Sigmoid colon (tissue), 7 donors: ENCODE data around the gene GDPD5. TPM values are rescaled to one million over a fixed set of nuclear protein-coding genes. Genes with fewer than 3 reads are reported as not detected.
A peak's percentile ranks its signal among the peaks of the same experiment; 100 is the strongest.

Source experiments
- DNase-seq: peaks from one replicate; pipeline ENCODE4 v3.0.0-alpha.2; 2019
- H3K27ac ChIP-seq, 4 donors: fragments of 200-600 bp; sonication (generic); one replicate each; pipeline ENCODE4 v1.5.1; 2016 to 2019; ENCODE audit warnings: mild to moderate bottlenecking in 1 of 4
- H3K27me3 ChIP-seq, 3 donors: fragments of 200-600 bp; sonication (generic); one replicate each; pipeline ENCODE4 v1.5.1; 2019; ENCODE audit warnings: mild to moderate bottlenecking in 1 of 3
- H3K36me3 ChIP-seq, 4 donors: fragments of 200-600 bp; sonication (generic); one replicate each; pipeline ENCODE4 v1.5.1; 2016 to 2019
- H3K4me1 ChIP-seq, 4 donors: fragments of 200-600 bp; sonication (generic); one replicate each; pipeline ENCODE4 v1.5.1; 2017 to 2019
- H3K4me3 ChIP-seq, 4 donors: fragments of 200-600 bp; sonication (generic); one replicate each; pipeline ENCODE4 v1.5.1; 2017 to 2019; ENCODE audit warnings: mild to moderate bottlenecking in 2 of 4, moderate library complexity in 1 of 4
- H3K9me3 ChIP-seq, 4 donors: fragments of 200-600 bp in 3 of 4; sonication (generic) in 3 of 4; one replicate each; pipeline versions ENCODE4 v1.5.1 to v1.6.1; 2013 to 2019
- EP300 ChIP-seq, 4 donors: sonication (generic); formaldehyde crosslinking; IDR thresholded peaks; one replicate each; pipeline ENCODE4 v1.6.1; 2017; ENCODE audit warnings: antibody characterized with exemption in 4 of 4
- POLR2A ChIP-seq, 2 donors: fragments of 450-650 bp; IDR thresholded peaks; one replicate each; pipeline ENCODE4 v1.6.1; 2016; ENCODE audit warnings: antibody characterized with exemption in 2 of 2, mild to moderate bottlenecking in 2 of 2, moderate library complexity in 2 of 2
- POLR2AphosphoS5 ChIP-seq, 4 donors: sonication (generic); formaldehyde crosslinking; IDR thresholded peaks; one replicate each; pipeline ENCODE4 v1.6.1; 2017; ENCODE audit warnings: antibody characterized with exemption in 4 of 4
- WGBS, 2 donors: extraction: QIAGEN DNeasy Blood & Tissue Kit; methylation state at CpG; one replicate each; pipeline ENCODE4 v1.1.7; 2013; 5-methylcytosine and 5-hydroxymethylcytosine counted together
- intact Hi-C: fragments of 100-400 bp; cut with DNase I; formaldehyde crosslinking; loops from one replicate; pipeline ENCODE4 v1.15.1; 2023
- polyA plus RNA-seq, 3 donors: library from polyadenylated mRNA; stranded (reverse); fragments of 200-250 nt; gene quantifications; one replicate each; pipeline ENCODE4 v1.2.3, GENCODE V29; 2013
- total RNA-seq, 4 donors: library from RNA; depleted of rRNA; stranded (reverse); fragments of >200 nt; gene quantifications; one replicate each; pipeline ENCODE4 v1.1.0, GENCODE V29; 2016
- TF ChIP-seq, protein P1 (sequence below), 4 experiments: fragments of 450-650 bp in 3 of 4; fragments of 200-600 bp in 1 of 4; IDR thresholded peaks; one replicate each; pipeline ENCODE4 v1.5.1; 2016 to 2019; ENCODE audit warnings: antibody characterized with exemption in 4 of 4, mild to moderate bottlenecking in 3 of 4, moderate library complexity in 2 of 4
- donor health status: healthy with polysubstance abuse.
- donor health status: Bipolar disorder and iron deficiency.
- donor health status: healthy.

The GDPD5 gene
- total and polyA plus RNA-seq, 7 donors = 2.4 to 8.1 (median 5.8) TPM; not detected in 1

DNA sequence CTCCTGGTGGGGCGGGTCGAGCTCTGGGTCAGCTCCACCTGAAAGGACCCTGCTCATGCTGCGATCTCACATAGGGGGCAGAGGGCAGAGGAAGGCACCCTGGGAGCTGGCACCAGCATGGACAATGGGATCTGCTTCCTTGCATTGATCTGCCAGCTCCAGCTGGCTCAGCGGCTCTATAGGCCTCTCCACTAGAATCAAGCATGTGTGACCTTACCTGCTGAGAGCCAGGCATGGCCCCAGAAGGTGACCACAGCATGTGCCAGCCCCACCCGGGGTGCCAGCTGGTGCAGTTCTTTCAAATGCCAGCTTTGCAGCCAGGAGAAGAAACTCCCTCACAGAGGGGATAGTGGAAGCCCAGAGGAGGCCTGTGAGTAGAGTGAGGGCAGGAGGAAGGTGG is 70.8 kb downstream of the GDPD5 start:
- TF ChIP-seq POLR2AphosphoS5 (IDR thresholded peaks at IDR 0.05) (no peak), POLR2A (IDR thresholded peaks at IDR 0.05) (no peak), EP300 (IDR thresholded peaks at IDR 0.05) (no peak)
- TF ChIP-seq, protein P1, sequence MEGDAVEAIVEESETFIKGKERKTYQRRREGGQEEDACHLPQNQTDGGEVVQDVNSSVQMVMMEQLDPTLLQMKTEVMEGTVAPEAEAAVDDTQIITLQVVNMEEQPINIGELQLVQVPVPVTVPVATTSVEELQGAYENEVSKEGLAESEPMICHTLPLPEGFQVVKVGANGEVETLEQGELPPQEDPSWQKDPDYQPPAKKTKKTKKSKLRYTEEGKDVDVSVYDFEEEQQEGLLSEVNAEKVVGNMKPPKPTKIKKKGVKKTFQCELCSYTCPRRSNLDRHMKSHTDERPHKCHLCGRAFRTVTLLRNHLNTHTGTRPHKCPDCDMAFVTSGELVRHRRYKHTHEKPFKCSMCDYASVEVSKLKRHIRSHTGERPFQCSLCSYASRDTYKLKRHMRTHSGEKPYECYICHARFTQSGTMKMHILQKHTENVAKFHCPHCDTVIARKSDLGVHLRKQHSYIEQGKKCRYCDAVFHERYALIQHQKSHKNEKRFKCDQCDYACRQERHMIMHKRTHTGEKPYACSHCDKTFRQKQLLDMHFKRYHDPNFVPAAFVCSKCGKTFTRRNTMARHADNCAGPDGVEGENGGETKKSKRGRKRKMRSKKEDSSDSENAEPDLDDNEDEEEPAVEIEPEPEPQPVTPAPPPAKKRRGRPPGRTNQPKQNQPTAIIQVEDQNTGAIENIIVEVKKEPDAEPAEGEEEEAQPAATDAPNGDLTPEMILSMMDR (IDR thresholded peaks at IDR 0.05) = no peak
- H3K4me1 ChIP-seq = peaks cover 0 to 10% (median 0%) of the 10 kb centered on the region in 4 donors
- no peaks in the 10 kb centered on the region for H3K27me3 ChIP-seq
- H3K9me3 ChIP-seq = no peaks in the 10 kb centered on the region
- intact Hi-C loops = no loop called here
- H3K4me3 ChIP-seq = no peak overlapping the region
- H3K36me3 ChIP-seq = no peaks in the 10 kb centered on the region
- no peak for DNase-seq
- no peak overlapping the region for H3K27ac ChIP-seq
- 69 to 84% methylated on average over 5 of the region's 5 CpGs for WGBS, 2 donors

DNA sequence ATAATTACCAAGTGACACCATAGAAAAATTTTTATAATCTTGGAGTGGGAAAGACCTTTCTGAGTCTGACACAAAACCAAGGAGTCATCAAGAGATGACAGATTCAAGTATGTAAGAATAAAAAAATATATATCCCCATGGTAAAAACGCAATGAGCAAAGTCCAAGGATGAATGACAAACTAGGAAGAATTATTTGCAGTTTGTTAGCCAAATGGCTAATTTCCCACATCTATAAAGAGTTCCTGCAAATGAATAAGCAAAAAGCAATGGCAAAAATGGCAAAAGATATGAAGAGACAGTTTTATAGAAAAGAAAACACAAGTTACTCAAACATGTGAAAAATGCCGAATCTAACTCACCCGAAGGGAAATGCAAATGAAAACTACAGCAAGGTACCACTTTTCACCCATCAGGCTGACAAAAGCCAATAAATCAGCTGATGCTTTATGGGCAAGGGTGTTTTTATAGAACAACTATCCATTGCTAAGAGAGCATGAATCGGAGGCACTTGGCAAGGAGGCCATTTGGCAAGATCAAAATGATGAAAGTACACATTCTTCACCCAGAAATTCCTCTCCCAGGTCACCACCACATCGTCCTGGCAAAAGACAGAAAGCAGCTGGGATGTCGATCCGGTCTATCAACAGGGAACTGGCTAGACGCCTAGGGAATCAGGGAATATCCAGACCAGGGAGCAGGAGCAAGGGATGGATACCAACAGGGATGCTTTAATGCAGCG is 71.7 kb downstream of the GDPD5 start:
- Histone ChIP-seq H3K36me3 (no peaks in the 10 kb centered on the region), H3K4me3 (no peak overlapping the region), H3K27me3 (no peaks in the 10 kb centered on the region), H3K9me3 (no peaks in the 10 kb centered on the region), H3K4me1 (peaks cover 0 to 10% (median 0%) of the 10 kb centered on the region in 4 donors), H3K27ac (no peak overlapping the region)
- 71 to 74% methylated on average over 9 of the region's 9 CpGs for whole genome bisulfite sequencing, 2 donors
- no peak for TF ChIP-seq POLR2A (IDR thresholded peaks at IDR 0.05)
- TF ChIP-seq, protein P1 (IDR thresholded peaks at IDR 0.05) = no peak
- no peak for TF ChIP-seq POLR2AphosphoS5 (IDR thresholded peaks at IDR 0.05)
- no peak for TF ChIP-seq EP300 (IDR thresholded peaks at IDR 0.05)
- DNase-seq = no peak
- intact Hi-C loops = no loop called here

DNA sequence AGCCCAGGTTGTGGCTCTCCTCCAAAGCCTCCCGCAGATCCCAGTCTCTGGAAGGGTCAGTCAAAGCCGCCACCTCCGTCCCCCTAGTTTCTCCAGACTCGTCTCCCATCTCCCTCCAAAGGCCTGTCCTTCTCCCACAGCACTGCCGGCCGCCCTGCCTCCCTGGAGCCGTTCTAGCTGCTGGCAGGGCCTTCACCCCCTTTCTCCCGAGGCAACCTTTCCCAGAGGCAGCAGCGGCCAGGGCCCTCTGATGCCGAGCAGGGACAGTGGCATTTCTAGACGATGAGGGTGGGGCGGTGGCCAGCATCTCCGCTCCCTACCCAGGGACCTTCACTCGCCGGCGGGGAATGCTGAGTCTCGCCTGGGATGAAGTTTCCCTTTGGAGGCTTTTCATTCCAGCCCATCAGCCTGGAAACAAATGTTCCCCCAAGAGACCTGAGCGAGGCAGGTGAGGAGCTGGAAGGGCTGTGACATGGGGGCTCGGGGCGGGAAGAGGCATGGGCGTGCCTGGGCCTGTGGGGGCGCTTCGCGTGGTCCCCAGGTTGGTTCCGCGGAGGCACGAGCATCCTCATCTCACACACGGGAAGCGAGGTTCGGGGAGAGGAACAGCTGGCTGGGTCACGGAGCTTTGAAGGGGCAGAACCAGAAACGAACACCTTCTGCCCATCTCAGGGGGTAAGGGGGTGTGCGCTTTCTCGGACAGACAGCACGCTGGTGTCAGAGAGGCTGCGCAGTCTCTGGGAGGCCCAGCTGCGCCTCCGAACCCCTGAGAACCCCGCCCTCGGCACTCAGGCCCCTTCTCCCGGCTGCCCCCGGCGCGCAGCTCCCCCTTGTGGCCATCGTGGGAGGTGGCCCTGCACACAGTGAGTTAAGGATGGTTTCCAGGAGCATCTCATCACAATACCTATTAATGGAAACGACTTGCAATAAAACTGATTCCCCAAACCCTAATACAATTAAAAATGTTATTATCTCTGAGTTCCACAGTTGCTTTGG is 74.6 kb downstream of the GDPD5 start:
- no peaks in the 10 kb centered on the region for H3K36me3 ChIP-seq
- intact Hi-C loops = no loop called here

DNA sequence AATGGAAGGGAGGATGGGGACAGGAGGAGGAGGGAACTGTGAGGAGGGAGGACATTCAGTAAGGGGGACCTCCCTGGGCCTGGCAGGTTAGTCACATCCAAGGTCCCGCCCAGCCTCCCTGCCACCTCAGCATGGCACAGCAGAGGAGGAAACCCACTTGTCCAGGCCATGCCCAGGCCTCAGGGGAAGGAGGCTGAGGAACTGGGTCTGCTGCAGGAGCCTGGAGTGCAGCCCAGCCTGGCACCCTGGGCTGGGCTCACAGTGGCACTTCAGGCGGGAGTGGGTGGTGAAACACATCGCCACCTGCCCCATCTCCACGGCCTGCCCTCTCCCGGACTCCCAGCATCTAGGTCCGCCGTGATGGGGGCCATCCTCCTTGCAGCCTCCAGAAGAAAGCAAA is 75.5 kb downstream of the GDPD5 start:
- no peaks in the 10 kb centered on the region for H3K36me3 ChIP-seq
- WGBS, 2 donors = 83 to 93% methylated on average over 7 of the region's 7 CpGs
- DNase-seq = no peak
- peaks cover 0 to 10% (median 0%) of the 10 kb centered on the region in 4 donors for H3K4me1 ChIP-seq
- H3K9me3 ChIP-seq = no peaks in the 10 kb centered on the region
- no peak overlapping the region for H3K27ac ChIP-seq
- no peak overlapping the region for H3K4me3 ChIP-seq
- intact Hi-C loops = no loop called here
- TF ChIP-seq, protein P1 (IDR thresholded peaks at IDR 0.05) = no peak
- TF ChIP-seq EP300 (IDR thresholded peaks at IDR 0.05) (no peak), POLR2AphosphoS5 (IDR thresholded peaks at IDR 0.05) (no peak), POLR2A (IDR thresholded peaks at IDR 0.05) (no peak)
- H3K27me3 ChIP-seq = no peaks in the 10 kb centered on the region

More for the DNA sequence above, 74.6 kb downstream of the GDPD5 start:
- Histone ChIP-seq H3K27ac (no peak overlapping the region), H3K27me3 (no peaks in the 10 kb centered on the region), H3K4me1 (peaks cover 0 to 10% (median 0%) of the 10 kb centered on the region in 4 donors), H3K9me3 (no peaks in the 10 kb centered on the region), H3K4me3 (no peak overlapping the region)
- 80 to 81% methylated on average over 46 of the region's 46 CpGs for WGBS, 2 donors
- DNase-seq = no peak
- TF ChIP-seq, protein P1 (IDR thresholded peaks at IDR 0.05) = peak in 1 of 4 experiments; percentile 33
- TF ChIP-seq POLR2AphosphoS5 (IDR thresholded peaks at IDR 0.05) = no peak
